Chondrocyte (in vitro differentiated cells): Measurements from ENCODE around the gene IER3. TPM values are rescaled to one million over a fixed set of nuclear protein-coding genes. Genes with fewer than 3 reads are reported as not detected.
"Not testable (repeated sequence)": the region's sequence is repeated elsewhere in the genome, so short reads cannot be mapped to it uniquely, and the experiment has no call there.

Experiments
- DNase-seq: peaks from one replicate; pipeline ENCODE4 v3.0.0; 2021; ENCODE audit warnings: mixed read lengths, low spot score
- H3K27ac Mint-ChIP-seq: one replicate; pipeline ENCODE4 v1.8.0; 2021; ENCODE audit warnings: mild to moderate bottlenecking, moderate library complexity, mixed read lengths; ENCODE audit not compliant: unreplicated experiment
- H3K27me3 Mint-ChIP-seq: 2 replicates; pipeline ENCODE4 v1.8.0; 2021; ENCODE audit warnings: low read depth, mixed read lengths
- H3K36me3 Mint-ChIP-seq: 2 replicates; pipeline ENCODE4 v1.8.0; 2021; ENCODE audit warnings: low read depth, mixed read lengths
- H3K4me1 Mint-ChIP-seq: 2 replicates; pipeline ENCODE4 v1.8.0; 2021; ENCODE audit warnings: low read depth, mild to moderate bottlenecking, mixed read lengths
- H3K4me3 Mint-ChIP-seq: one replicate; pipeline ENCODE4 v1.8.0; 2021; ENCODE audit warnings: mild to moderate bottlenecking, moderate library complexity, mixed read lengths; ENCODE audit not compliant: unreplicated experiment
- H3K9me3 Mint-ChIP-seq: 2 replicates; pipeline ENCODE4 v1.8.0; 2021; ENCODE audit warnings: low read depth, mixed read lengths
- total RNA-seq: library from RNA; stranded (reverse); gene quantifications from 3 replicates; pipeline ENCODE4 v1.2.1, GENCODE V29; 2021
- TF ChIP-seq, protein P1 (sequence below): fragments of 200-600 bp; sonication (generic); IDR thresholded peaks from 2 replicates; pipeline ENCODE4 v1.5.0; 2021; ENCODE audit warnings: antibody characterized with exemption, mild to moderate bottlenecking, moderate library complexity

The IER3 gene
- total RNA-seq, 1 donor from 2014 or later = 333 TPM

DNA sequence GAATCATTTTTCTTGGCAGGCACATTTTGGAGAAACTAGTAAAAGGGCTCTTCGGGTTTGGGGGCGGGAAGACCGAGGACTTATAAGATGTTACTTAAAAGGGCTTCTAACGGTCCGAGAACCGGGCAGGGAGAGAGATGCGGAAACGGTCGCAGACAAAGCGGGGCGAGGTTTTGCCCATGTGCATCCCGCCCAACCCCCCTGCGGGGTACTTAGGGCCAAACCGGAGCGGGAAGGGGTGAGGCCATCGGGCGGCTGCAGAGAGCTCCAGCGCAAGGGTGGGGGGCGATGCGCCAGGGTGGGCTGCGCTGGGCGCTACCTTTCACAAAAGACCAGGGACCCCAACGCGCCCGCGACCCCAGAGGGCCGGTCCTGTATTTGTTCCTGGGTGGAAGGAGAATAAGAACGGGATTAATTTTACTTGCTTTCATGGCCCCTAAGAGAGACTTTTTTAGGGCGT is 23.6 kb downstream of the IER3 start:
- peaks cover 66% of the 10 kb centered on the region for H3K4me1 Mint-ChIP-seq
- H3K27me3 Mint-ChIP-seq = no peaks in the 10 kb centered on the region
- H3K27ac Mint-ChIP-seq = peak overlapping the region; percentile 96
- TF ChIP-seq, protein P1, sequence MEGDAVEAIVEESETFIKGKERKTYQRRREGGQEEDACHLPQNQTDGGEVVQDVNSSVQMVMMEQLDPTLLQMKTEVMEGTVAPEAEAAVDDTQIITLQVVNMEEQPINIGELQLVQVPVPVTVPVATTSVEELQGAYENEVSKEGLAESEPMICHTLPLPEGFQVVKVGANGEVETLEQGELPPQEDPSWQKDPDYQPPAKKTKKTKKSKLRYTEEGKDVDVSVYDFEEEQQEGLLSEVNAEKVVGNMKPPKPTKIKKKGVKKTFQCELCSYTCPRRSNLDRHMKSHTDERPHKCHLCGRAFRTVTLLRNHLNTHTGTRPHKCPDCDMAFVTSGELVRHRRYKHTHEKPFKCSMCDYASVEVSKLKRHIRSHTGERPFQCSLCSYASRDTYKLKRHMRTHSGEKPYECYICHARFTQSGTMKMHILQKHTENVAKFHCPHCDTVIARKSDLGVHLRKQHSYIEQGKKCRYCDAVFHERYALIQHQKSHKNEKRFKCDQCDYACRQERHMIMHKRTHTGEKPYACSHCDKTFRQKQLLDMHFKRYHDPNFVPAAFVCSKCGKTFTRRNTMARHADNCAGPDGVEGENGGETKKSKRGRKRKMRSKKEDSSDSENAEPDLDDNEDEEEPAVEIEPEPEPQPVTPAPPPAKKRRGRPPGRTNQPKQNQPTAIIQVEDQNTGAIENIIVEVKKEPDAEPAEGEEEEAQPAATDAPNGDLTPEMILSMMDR = no peak
- no peaks in the 10 kb centered on the region for H3K9me3 Mint-ChIP-seq
- no peak for DNase-seq
- peaks cover 44% of the 10 kb centered on the region for H3K36me3 Mint-ChIP-seq
- H3K4me3 Mint-ChIP-seq = peak overlapping the region; percentile 96

DNA sequence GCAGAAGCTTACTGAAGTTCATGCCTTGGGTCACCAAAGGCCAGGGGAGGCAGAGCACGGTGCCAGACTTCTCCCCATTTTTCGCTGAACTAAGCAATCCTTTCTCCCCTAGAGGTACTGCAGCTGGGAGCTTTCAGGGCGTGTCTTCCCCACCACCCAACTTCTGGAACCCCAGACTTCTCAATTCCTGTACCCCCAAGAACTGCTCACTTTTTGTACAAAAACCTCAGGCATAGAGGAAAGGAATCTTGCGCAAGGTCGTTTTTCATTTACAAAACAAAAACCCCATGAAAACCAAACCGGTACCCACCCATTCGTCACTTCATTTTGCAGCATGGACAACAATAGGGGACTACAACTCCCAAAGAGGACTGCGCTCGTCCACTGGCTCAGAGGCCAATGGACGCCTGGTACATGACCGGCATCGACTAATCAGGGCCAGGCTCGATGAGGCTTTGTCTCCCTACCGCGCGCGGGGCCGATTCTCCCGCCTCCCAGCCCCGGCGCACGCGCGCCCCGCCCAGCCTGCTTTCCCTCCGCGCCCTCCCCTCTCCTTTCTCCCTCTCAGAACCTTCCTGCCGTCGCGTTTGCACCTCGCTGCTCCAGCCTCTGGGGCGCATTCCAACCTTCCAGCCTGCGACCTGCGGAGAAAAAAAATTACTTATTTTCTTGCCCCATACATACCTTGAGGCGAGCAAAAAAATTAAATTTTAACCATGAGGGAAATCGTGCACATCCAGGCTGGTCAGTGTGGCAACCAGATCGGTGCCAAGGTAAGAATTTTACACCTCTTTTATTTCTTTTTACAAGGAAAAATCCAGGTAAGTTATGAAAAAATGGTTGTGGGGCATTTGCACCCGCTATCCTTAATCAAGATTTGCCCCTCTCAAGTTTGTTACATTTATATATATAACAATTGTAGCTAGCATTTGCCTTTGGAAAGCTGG is 24.3 kb downstream of the IER3 start, which contains the start of gene TUBB:
TSS of gene TUBB (plus strand) at position 562 of the 947 bp plus-strand sequence. CDS start at position 717, 155 bp downstream.
- peaks cover 41% of the 10 kb centered on the region for H3K36me3 Mint-ChIP-seq

DNA sequence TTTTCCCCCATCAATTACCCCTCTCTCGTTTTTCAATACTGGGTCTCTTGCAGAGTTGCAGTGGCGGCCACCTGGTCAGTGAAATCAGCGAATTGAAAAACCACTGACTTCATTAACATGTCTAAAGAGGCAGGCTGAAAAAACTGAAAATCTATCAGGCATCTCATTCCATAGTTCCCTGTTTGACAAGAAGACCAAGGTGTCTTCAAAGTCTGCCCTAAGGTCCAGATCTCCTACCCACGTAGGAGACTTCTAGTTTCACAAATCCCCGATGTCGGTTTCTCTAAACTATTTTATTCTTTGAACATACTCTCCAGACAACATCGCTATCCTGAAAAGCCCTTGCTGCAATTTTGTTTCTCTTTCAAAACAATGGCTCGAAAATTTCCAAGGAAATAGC is 25.0 kb downstream of the IER3 start:
- DNase-seq = no peak

More for the DNA sequence above, 24.3 kb downstream of the IER3 start, which contains the start of gene TUBB:
- Mint-ChIP-seq H3K9me3 (no peaks in the 10 kb centered on the region), H3K4me3 (peak within 1 kb of the TSS; percentile 96), H3K27ac (peak within 1 kb of the TSS; percentile 96), H3K27me3 (no peaks in the 10 kb centered on the region), H3K4me1 (peaks cover 63% of the 10 kb centered on the region)
- DNase-seq = peak; percentile 98
- TF ChIP-seq, protein P1 = peak; percentile 6

DNA sequence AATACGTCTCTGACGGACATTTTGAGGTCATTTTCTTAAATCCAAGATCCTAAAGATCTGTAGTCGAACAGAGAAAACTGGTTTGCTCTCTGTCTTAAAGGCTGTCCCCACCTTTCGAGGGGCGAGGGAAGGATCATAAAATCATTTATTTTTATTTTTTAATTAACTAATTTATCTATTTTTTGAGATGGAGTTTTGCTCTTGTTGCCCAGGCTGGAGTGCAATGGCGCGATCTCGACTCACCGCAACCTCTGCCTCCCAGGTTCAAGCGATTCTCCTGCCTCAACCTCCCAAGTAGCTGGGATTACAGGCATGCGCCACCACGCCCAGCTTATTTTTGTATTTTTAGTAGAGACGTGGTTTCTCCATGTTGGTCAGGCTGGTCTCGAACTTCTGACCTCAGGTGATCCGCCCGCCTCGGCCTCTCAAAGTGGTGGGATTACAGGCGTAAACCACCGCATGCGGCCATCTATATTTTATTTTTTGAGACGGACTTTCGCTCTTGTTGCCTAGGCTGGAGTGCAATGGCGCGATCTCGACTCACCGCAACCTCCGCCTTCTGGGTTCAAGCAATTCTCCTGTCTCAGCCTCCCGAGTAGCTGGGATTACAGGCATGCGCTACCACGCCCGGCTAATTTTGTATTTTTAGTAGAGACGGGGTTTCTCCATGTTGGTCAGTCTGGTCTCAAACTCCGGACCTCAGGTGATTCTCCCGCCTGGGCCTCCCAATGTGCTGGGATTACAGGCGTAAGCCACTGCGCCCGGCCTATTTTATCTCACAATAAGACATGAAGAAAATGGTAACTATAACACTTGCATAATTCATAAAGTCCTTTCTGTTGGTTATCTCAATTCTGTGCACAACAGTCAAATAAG is 26.3 kb downstream of the IER3 start:
- not testable (repeated sequence) for H3K27me3 Mint-ChIP-seq, H3K9me3 Mint-ChIP-seq
- peaks cover 43% of the 10 kb centered on the region for H3K4me1 Mint-ChIP-seq
- H3K36me3 Mint-ChIP-seq = peaks cover 33% of the 10 kb centered on the region
- peak overlapping the region; percentile 98 for H3K4me3 Mint-ChIP-seq
- peak; percentile 29 for DNase-seq
- H3K27ac Mint-ChIP-seq = peak overlapping the region; percentile 100

More for the DNA sequence above, 25.0 kb downstream of the IER3 start:
- H3K27ac Mint-ChIP-seq = peak overlapping the region; percentile 96
- no peaks in the 10 kb centered on the region for H3K9me3 Mint-ChIP-seq
- no peaks in the 10 kb centered on the region for H3K27me3 Mint-ChIP-seq
- H3K4me3 Mint-ChIP-seq = peak overlapping the region; percentile 96
- TF ChIP-seq, protein P1 = no peak
- peaks cover 37% of the 10 kb centered on the region for H3K36me3 Mint-ChIP-seq
- H3K4me1 Mint-ChIP-seq = peaks cover 56% of the 10 kb centered on the region

DNA sequence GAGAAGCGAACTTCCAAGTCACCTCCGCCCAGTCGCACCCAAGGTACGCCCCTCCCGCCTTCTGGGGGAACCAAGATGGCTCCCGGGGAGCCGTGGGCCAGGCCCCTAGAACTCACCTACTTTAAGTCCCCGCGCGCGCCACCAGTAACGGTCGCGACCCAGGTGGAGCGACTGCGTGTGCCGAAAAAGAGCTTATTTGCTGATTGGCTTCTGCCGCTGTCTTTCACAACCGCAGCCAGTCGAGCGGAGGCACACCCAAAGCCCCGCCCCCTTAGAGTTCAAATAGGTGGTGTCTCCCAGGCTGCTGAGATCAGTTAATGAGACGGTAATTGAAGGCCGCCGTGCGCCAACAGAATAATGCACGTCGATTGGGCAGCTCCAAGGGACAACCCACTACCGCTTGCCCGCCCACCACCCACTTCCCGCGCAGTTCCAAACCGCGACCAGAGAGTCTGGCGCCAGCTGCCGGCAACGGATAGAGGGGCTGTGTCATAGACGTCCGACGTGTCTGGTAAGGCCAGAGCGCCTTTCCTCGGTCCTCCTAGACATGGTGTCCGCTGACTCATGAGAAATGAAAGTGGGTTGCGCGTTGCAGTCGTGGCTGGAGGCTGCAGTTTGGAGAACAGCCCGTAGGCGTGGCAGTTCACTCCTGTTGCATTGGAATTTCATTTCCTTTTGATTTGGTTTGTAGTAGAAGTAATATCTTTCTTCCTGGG is 27.1 kb downstream of the IER3 start, which contains the start of gene MDC1:
TSS of gene MDC1 (minus strand) at position 153 of the 716 bp plus-strand sequence. CDS start 2,106 bp downstream, outside the sequence.
- Mint-ChIP-seq H3K4me1 (peaks cover 36% of the 10 kb centered on the region), H3K27me3 (no peaks in the 10 kb centered on the region), H3K4me3 (peak within 1 kb of the TSS; percentile 98), H3K9me3 (no peaks in the 10 kb centered on the region), H3K36me3 (peaks cover 33% of the 10 kb centered on the region), H3K27ac (peak within 1 kb of the TSS; percentile 100)
- peak; percentile 100 for DNase-seq
- TF ChIP-seq, protein P1 = peak; percentile 52
